ENCODE results near the gene XKR8. TPM values are rescaled to one million over a fixed set of nuclear protein-coding genes. Genes with fewer than 3 reads are reported as not detected.

The XKR8 gene
- polyA plus RNA-seq, 6 donors from 2014 or later = 5.0 to 9.7 (median 8.3) TPM

Other genes with a start within 250 kb of the XKR8 start
- 10 to 100 TPM in 4 of 6 donors, 1 to 10 TPM in 2; 4.3 to 13.4 (median 10.9) TPM for gene FAM76A, start 234.0 kb upstream of the XKR8 start, polyA plus RNA-seq (ENCODE audit: low read depth in 6 of 6)
- gene STX12, start 186.8 kb upstream of the XKR8 start, polyA plus RNA-seq (ENCODE audit: low read depth in 6 of 6) = 10 to 100 TPM; 11.2 to 21.4 (median 18.2) TPM
- 10 to 100 TPM; 25.8 to 40.9 (median 37.8) TPM for gene PPP1R8, start 129.2 kb upstream of the XKR8 start, polyA plus RNA-seq (ENCODE audit: low read depth in 6 of 6)
- 10 to 100 TPM in 2 of 6 donors, 1 to 10 TPM in 4; 5.7 to 14.1 (median 9.5) TPM for gene THEMIS2, start 87.4 kb upstream of the XKR8 start, polyA plus RNA-seq (ENCODE audit: low read depth in 6 of 6)
- 100 to 1,000 TPM; 128 to 275 (median 191) TPM for gene RPA2, start 45.4 kb upstream of the XKR8 start, polyA plus RNA-seq (ENCODE audit: low read depth in 6 of 6)
- gene SMPDL3B, start 25.0 kb upstream of the XKR8 start, polyA plus RNA-seq (ENCODE audit: low read depth in 6 of 6) = not detected
- gene EYA3, start 128.6 kb downstream of the XKR8 start, polyA plus RNA-seq (ENCODE audit: low read depth in 6 of 6) = 10 to 100 TPM in 2 of 6 donors, 1 to 10 TPM in 4; 5.2 to 26.3 (median 7.6) TPM
- gene PTAFR, start 216.7 kb downstream of the XKR8 start, polyA plus RNA-seq (ENCODE audit: low read depth in 6 of 6) = 1 to 10 TPM; 2.2 to 6.9 (median 5.1) TPM

Data from naive B cell (primary cell).